Neural progenitor cell (in vitro differentiated cells): Measurements from ENCODE around the gene MBOAT7. TPM values are rescaled to one million over a fixed set of nuclear protein-coding genes. Genes with fewer than 3 reads are reported as not detected.

ENCODE experiments used
- DNase-seq: peaks from one replicate; pipeline ENCODE4 v3.0.0-alpha.2; 2016; ENCODE audit warnings: low spot score
- H2AFZ ChIP-seq: fragments of 200-600 bp; sonication (generic); replicated peaks from 2 replicates; pipeline ENCODE4 v1.6.1; 2016; ENCODE audit warnings: antibody characterized with exemption
- H3F3A ChIP-seq: fragments of 200-600 bp; sonication (generic); 2 replicates; pipeline ENCODE4 v1.6.1; 2016; ENCODE audit warnings: antibody characterized with exemption, low read depth
- H3K27ac ChIP-seq: fragments of 200-600 bp; sonication (generic); 2 replicates; pipeline ENCODE4 v1.5.1; 2016; ENCODE audit warnings: mild to moderate bottlenecking
- H3K27me3 ChIP-seq: fragments of 200-600 bp; sonication (generic); 2 replicates; pipeline ENCODE4 v1.6.1; 2016; ENCODE audit warnings: mild to moderate bottlenecking, moderate library complexity
- H3K36me3 ChIP-seq: fragments of 200-600 bp; sonication (generic); 2 replicates; pipeline ENCODE4 v1.5.1; 2016
- H3K4me1 ChIP-seq: fragments of 200-600 bp; sonication (generic); 2 replicates; pipeline ENCODE4 v1.6.1; 2016; ENCODE audit warnings: mixed run types
- H3K4me2 ChIP-seq: fragments of 200-600 bp; sonication (generic); 2 replicates; pipeline ENCODE4 v1.6.1; 2016
- H3K4me3 ChIP-seq: fragments of 200-600 bp; sonication (generic); 2 replicates; pipeline ENCODE4 v1.5.1; 2016
- H3K79me2 ChIP-seq: fragments of 200-600 bp; sonication (generic); 2 replicates; pipeline ENCODE4 v1.6.1; 2016; ENCODE audit warnings: low read depth
- H3K9ac ChIP-seq: fragments of 200-600 bp; sonication (generic); 2 replicates; pipeline ENCODE4 v1.6.1; 2016
- H3K9me3 ChIP-seq: fragments of 200-600 bp; sonication (generic); 2 replicates; pipeline ENCODE4 v1.5.1; 2016; ENCODE audit warnings: low read depth
- H4K20me1 ChIP-seq: fragments of 200-600 bp; sonication (generic); 2 replicates; pipeline ENCODE4 v1.6.1; 2016; ENCODE audit warnings: low read depth
- H3K27ac Mint-ChIP-seq: 3 replicates; pipeline ENCODE4 v1.8.0; 2021; ENCODE audit warnings: mixed read lengths
- H3K27me3 Mint-ChIP-seq: 2 replicates; pipeline ENCODE4 v1.8.0; 2022; ENCODE audit warnings: low read depth, mild to moderate bottlenecking, inconsistent platforms, moderate library complexity, mixed read lengths; ENCODE audit not compliant: insufficient read depth
- H3K36me3 Mint-ChIP-seq: 3 replicates; pipeline ENCODE4 v1.8.0; 2021; ENCODE audit warnings: mixed read lengths
- H3K4me1 Mint-ChIP-seq: 3 replicates; pipeline ENCODE4 v1.8.0; 2021; ENCODE audit warnings: mixed read lengths
- H3K4me3 Mint-ChIP-seq: 3 replicates; pipeline ENCODE4 v1.8.0; 2021; ENCODE audit warnings: mild to moderate bottlenecking, moderate library complexity, mixed read lengths
- H3K9me3 Mint-ChIP-seq: 3 replicates; pipeline ENCODE4 v1.8.0; 2020; ENCODE audit warnings: mixed read lengths
- CTCF ChIP-seq: fragments of 200-600 bp; sonication (generic); IDR thresholded peaks from 2 replicates; pipeline ENCODE4 v1.5.1; 2017; ENCODE audit warnings: antibody characterized with exemption, mild to moderate bottlenecking
- EZH2 ChIP-seq: fragments of 200-600 bp; sonication (generic); IDR thresholded peaks from 2 replicates; pipeline ENCODE4 v1.6.1; 2017; ENCODE audit warnings: antibody characterized with exemption, mild to moderate bottlenecking, moderate library complexity
- EZH2phosphoT487 ChIP-seq: fragments of 200-600 bp; sonication (generic); IDR thresholded peaks from 2 replicates; pipeline ENCODE4 v1.6.1; 2017; ENCODE audit warnings: antibody characterized with exemption
- total RNA-seq: library from RNA; depleted of rRNA; stranded (reverse); fragments of >200 nt; gene quantifications from 2 replicates; pipeline ENCODE4 v1.2.3, GENCODE V29; 2015; ENCODE audit warnings: low replicate concordance

MBOAT7 gene
- total RNA-seq, 1 donor from 2014 or later, result 20.0 TPM

- Mint-ChIP-seq H3K27ac (no peak overlapping the region), H3K27me3 (peaks cover 7% of the 10 kb centered on the region), H3K4me1 (no peaks in the 10 kb centered on the region), H3K36me3 (peaks cover 34% of the 10 kb centered on the region), H3K4me3 (peak overlapping the region; percentile 9), H3K9me3 (no peaks in the 10 kb centered on the region)
- no peak for TF ChIP-seq EZH2phosphoT487
- no peak for TF ChIP-seq CTCF
- no peak for TF ChIP-seq EZH2
- no peaks in the 10 kb centered on the region for H3K79me2 ChIP-seq
- DNase-seq, result no peak
- H2AFZ ChIP-seq, result no peak overlapping the region
- H3K36me3 ChIP-seq, result no peaks in the 10 kb centered on the region
- H3K4me3 ChIP-seq, result no peak overlapping the region
- H3K27me3 ChIP-seq, result no peaks in the 10 kb centered on the region
- H3K9ac ChIP-seq, result no peak overlapping the region
- H3K4me1 ChIP-seq, result no peaks in the 10 kb centered on the region
- peaks cover 32% of the 10 kb centered on the region for H3F3A ChIP-seq
- no peak overlapping the region for H3K4me2 ChIP-seq
- no peak overlapping the region for H3K27ac ChIP-seq
- no peaks in the 10 kb centered on the region for H3K9me3 ChIP-seq
- peaks cover 27% of the 10 kb centered on the region for H4K20me1 ChIP-seq
Measured at GRCh38 chr19:54152878-54153524, 36.4 kb downstream of the MBOAT7 start.

- Histone ChIP-seq H3K27ac (no peak overlapping the region), H3K4me2 (no peak overlapping the region), H3K9me3 (no peaks in the 10 kb centered on the region), H3K4me3 (no peak overlapping the region), H2AFZ (no peak overlapping the region), H3K4me1 (no peaks in the 10 kb centered on the region), H3K27me3 (no peaks in the 10 kb centered on the region), H3K36me3 (no peaks in the 10 kb centered on the region), H3K79me2 (no peaks in the 10 kb centered on the region), H3K9ac (no peak overlapping the region), H4K20me1 (peaks cover 33% of the 10 kb centered on the region), H3F3A (peaks cover 30% of the 10 kb centered on the region)
- Mint-ChIP-seq H3K4me3 (no peak overlapping the region), H3K36me3 (peaks cover 37% of the 10 kb centered on the region), H3K27me3 (peaks cover 4% of the 10 kb centered on the region), H3K27ac (no peak overlapping the region), H3K9me3 (no peaks in the 10 kb centered on the region), H3K4me1 (peaks cover 2% of the 10 kb centered on the region)
- no peak for DNase-seq
- TF ChIP-seq EZH2phosphoT487, result no peak
- no peak for TF ChIP-seq EZH2
- TF ChIP-seq CTCF, result no peak
Measured at GRCh38 chr19:54152267-54152666, 37.1 kb downstream of the MBOAT7 start.

- H3K27ac ChIP-seq, result no peak overlapping the region
- H3K36me3 Mint-ChIP-seq, result peaks cover 41% of the 10 kb centered on the region
- H3K4me1 Mint-ChIP-seq, result peaks cover 2% of the 10 kb centered on the region
- peak overlapping the region; percentile 13 for H3K4me3 Mint-ChIP-seq
- no peaks in the 10 kb centered on the region for H3K36me3 ChIP-seq
- no peak overlapping the region for H3K4me2 ChIP-seq
- no peaks in the 10 kb centered on the region for H3K9me3 ChIP-seq
- H3K27me3 Mint-ChIP-seq, result peaks cover 4% of the 10 kb centered on the region
- no peak overlapping the region for H3K4me3 ChIP-seq
- no peak for DNase-seq
- peaks cover 25% of the 10 kb centered on the region for H3F3A ChIP-seq
- H3K79me2 ChIP-seq, result no peaks in the 10 kb centered on the region
- H3K9me3 Mint-ChIP-seq, result no peaks in the 10 kb centered on the region
- H3K27ac Mint-ChIP-seq, result peak overlapping the region; percentile 74
- H3K27me3 ChIP-seq, result no peaks in the 10 kb centered on the region
- H3K4me1 ChIP-seq, result no peaks in the 10 kb centered on the region
- no peak for TF ChIP-seq CTCF
- TF ChIP-seq EZH2phosphoT487, result no peak
- no peak for TF ChIP-seq EZH2
- no peak overlapping the region for H2AFZ ChIP-seq
- peaks cover 37% of the 10 kb centered on the region for H4K20me1 ChIP-seq
- no peak overlapping the region for H3K9ac ChIP-seq
Measured at GRCh38 chr19:54151362-54152035, 37.9 kb downstream of the MBOAT7 start.
